ENCODE measurements around the gene PPIF. TPM values are rescaled to one million over a fixed set of nuclear protein-coding genes. Genes with fewer than 3 reads are reported as not detected.

Gene PPIF
- total RNA-seq, 2 donors from 2014 or later, result 63.0 to 87.6 TPM

DNA sequence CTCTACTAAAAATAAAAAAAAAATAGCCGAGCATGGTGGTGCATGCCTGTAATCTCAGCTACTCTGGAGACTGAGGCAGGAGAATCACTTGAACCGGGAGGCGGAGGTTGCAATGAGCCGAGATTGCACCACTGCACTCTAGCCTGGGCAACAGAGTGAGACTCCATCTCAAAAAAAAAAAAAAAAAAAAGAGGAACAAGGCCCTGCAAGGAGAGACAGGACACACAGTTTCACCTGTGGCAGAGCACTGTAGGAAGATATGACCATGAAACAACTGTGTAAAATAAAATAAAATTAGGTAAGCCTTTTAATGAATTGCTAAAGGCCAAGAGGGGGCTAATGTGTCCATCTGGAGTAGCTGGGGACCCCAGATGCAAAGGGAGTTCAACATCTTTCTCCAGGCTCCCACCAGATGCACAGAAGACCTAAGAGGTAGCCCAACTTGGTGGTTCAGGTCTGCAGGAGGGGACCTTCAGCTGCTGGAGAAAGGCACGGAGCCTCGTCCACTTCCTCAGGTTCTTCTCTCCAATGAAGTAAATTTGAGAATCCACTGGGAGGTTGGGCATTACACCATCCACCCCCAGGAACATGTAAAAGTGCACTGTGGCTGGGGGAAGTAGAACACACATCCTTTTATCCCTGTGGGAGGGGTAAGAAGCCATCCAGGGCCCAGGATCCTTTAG lies 12.7 kb downstream of the PPIF start:
- H3K4me3 ChIP-seq, result no peak overlapping the region
- no peaks in the 10 kb centered on the region for H3K9me3 ChIP-seq
- no peaks in the 10 kb centered on the region for H3K27me3 ChIP-seq
- no peak for DNase-seq (ENCODE audit: low spot score)
- no peak for TF ChIP-seq CTCF (IDR thresholded peaks at IDR 0.05)
- no peak overlapping the region for H3K27ac ChIP-seq
- peaks cover 14% of the 10 kb centered on the region for H3K36me3 ChIP-seq
- no peaks in the 10 kb centered on the region for H3K4me1 ChIP-seq

DNA sequence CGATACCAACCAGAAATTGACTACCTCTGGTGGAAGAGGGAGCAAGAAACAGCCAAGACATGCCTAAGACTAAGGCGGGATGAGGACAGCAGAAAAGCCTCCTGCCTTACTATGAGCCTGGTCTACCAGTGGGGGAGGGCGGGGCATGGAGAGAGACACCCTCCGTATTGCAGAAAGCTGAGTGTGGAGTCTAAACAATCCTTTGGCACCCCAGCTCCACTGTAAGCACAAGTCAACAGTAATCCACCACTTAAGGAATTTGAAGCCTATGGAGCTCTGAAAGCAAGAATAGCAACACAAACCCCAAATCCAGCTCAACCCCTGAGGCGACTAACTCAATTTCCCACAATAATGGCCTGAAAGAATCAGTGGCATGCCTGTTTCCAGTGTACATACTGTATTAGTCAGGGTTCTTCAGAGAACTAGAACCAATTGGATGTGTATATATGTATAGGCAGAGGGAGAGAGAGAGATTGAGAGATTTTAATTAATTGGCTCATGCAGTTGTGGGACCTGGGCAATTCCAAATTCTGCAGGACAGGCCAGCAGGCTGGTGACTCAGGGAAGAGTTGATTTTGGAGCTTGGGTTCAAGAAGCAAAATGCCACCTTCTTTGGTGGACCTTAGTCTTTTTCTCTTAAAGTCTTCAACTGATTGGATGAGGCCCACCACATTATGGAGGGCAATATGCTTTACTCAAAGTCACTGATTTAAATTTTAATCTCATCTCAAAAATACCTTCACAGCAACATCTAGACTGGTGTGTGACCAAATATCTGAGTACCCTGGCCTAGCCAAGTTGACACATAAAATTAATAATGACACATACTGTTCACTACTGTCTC lies 13.5 kb downstream of the PPIF start:
- DNase-seq (ENCODE audit: low spot score), result peak; percentile 46

DNA sequence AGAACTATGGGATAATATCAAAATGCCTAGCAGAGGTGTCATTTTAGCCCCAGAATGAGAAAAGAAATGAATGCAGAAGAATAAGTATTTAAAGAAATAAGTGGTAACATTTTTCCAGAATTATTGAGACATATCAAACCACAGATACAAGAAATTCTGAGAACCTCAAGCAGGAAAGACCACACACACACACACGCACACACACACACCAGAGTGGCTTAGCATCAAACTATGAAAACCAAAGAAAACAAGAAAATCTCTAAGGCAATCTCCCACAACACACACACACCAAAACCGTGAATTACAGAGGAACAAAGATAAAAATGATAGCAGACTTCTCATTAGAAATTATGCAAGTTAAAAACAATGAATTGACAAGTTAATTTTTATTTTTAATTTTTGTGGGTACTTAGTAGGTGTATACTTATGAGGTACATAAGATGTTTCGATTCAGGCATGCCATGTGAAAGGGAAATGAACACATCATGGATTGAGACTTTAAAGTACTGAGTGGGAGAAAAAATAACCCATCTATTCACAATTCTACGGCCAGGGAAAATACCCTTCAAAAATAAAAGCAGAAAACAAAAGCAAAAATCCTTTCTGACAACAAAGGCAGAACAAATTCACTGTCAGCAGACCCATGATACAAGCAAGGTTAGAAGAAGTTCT lies 14.6 kb downstream of the PPIF start:
- Histone ChIP-seq H3K4me3 (no peak overlapping the region), H3K9me3 (no peaks in the 10 kb centered on the region), H3K27ac (no peak overlapping the region), H3K36me3 (no peaks in the 10 kb centered on the region), H3K27me3 (no peaks in the 10 kb centered on the region), H3K4me1 (no peaks in the 10 kb centered on the region)
- no peak for DNase-seq (ENCODE audit: low spot score)
- no peak for TF ChIP-seq CTCF (IDR thresholded peaks at IDR 0.05)

More for the DNA sequence above, 13.5 kb downstream of the PPIF start:
- no peak overlapping the region for H3K27ac ChIP-seq
- no peak overlapping the region for H3K4me3 ChIP-seq
- no peaks in the 10 kb centered on the region for H3K9me3 ChIP-seq
- no peaks in the 10 kb centered on the region for H3K27me3 ChIP-seq
- no peaks in the 10 kb centered on the region for H3K4me1 ChIP-seq
- H3K36me3 ChIP-seq, result peaks cover 6% of the 10 kb centered on the region
- no peak for TF ChIP-seq CTCF (IDR thresholded peaks at IDR 0.05)

GRCh38 chr10:79367426-79368189 lies 20.3 kb downstream of the PPIF start:
- Histone ChIP-seq H3K9me3 (peaks cover 0 to 9% of the 10 kb centered on the region in 2 donors), H3K4me3 (no peak overlapping the region), H3K4me1 (no peaks in the 10 kb centered on the region), H3K27ac (no peak overlapping the region), H3K36me3 (no peaks in the 10 kb centered on the region), H3K27me3 (no peaks in the 10 kb centered on the region)
- no peak for DNase-seq (ENCODE audit: low spot score)
- no peak for TF ChIP-seq CTCF (IDR thresholded peaks at IDR 0.05)

- H3K27ac ChIP-seq, result no peak overlapping the region
Measured at GRCh38 chr10:79372871-79373270, 25.6 kb downstream of the PPIF start.

More at GRCh38 chr10:79372871-79373270, 25.6 kb downstream of the PPIF start:
- DNase-seq (ENCODE audit: low spot score), result no peak
- no peak overlapping the region for H3K4me3 ChIP-seq
- H3K36me3 ChIP-seq, result no peaks in the 10 kb centered on the region
- peaks cover 0 to 9% of the 10 kb centered on the region in 2 donors for H3K9me3 ChIP-seq
- no peak for TF ChIP-seq CTCF (IDR thresholded peaks at IDR 0.05)
- H3K27me3 ChIP-seq, result no peaks in the 10 kb centered on the region
- peaks cover 0 to 6% of the 10 kb centered on the region in 2 donors for H3K4me1 ChIP-seq
